NCI-H748 (cell line): ENCODE results near the gene NR5A2.
A peak's percentile ranks its signal among the peaks of the same experiment; 100 is the strongest.

Source experiments
- DNase-seq: peaks from one replicate; lab custom pipeline; 2025; ENCODE audit not compliant: unreplicated experiment; lab: John Stamatoyannopoulos, UW

The NR5A2 gene

DNA sequence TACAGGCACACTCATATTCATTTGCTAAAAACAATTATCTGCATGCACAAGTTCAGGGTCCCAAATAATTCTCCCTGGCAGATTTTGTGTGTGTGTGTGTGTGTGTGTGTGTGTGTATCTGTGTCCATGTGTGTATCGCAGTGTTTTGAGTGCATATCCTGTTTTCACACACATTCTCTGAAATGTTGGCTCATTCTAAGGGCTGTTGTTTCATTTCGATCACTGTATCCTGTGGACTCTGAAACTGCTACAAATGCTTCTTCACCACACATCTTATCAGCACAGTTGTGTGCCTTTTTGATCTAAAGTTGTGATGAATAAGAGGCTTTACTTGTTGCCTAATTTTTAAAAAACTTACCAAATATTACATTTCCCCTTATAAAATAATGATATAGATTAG lies 34.6 kb downstream of the NR5A2 start:
- no peak for DNase-seq

DNA sequence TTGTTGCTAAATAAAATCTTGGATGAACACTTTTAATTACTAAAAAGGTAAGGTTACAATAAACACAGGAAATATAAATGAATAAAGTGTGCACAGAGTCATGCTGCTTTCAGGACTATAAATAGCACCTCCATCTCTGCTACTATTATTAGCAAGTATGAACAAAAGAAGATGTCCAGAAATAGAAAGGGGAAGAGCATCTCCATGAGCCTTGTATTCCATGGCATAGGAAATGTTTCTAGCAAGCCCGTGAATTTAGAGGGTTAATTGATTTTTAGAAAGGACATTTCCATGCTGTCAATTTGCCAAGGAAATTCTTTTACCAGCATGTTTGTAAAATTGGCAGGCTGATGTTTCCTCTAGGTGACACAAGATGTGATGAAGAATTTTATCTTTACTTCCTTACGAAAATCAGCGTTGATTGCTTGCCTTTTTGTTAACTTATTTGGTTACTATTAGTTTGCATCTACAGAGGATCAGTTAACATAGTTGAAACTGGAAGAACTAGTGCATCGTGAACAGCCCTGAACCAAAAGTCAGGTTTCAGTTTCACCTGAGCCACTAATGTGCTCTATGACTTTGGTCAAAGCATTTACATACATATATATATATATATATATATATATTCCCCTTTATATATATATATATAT lies 45.3 kb downstream of the NR5A2 start:
- DNase-seq = no peak

DNA sequence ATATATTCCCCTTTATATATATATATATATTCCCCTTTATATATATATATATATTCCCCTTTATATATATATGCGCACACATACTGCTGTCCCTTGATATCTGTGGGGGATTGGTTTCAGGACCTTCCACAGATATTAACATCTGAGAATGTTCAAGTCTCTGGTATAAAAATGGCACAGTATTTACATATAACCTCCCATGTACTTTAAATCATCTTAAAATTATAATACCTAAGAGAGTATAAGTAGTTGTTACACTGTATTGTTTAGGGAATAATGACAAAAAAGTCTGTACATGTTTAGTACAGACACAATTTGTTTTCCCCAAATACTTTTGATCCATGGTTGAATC lies 45.8 kb downstream of the NR5A2 start:
- DNase-seq = no peak

DNA sequence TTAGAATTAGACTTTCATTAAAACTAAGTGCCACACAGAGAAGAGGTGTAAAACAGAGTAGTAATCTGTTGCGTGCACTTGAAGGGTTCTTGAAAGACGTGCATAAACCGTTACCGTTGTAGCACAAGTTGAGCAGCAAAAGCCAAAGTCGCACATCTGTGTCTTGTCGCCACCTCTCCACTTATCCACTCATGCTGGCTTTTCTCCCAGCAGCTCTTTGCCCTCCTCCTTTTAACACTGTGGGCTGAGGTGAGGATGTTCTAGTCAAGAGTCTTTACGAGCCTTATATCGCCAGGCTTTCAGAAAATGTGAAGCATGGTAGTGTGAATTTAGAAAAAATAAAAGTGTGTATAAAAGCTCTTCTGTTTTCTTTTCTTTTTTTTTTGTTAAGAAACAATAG lies 48.0 kb downstream of the NR5A2 start:
- DNase-seq = no peak

DNA sequence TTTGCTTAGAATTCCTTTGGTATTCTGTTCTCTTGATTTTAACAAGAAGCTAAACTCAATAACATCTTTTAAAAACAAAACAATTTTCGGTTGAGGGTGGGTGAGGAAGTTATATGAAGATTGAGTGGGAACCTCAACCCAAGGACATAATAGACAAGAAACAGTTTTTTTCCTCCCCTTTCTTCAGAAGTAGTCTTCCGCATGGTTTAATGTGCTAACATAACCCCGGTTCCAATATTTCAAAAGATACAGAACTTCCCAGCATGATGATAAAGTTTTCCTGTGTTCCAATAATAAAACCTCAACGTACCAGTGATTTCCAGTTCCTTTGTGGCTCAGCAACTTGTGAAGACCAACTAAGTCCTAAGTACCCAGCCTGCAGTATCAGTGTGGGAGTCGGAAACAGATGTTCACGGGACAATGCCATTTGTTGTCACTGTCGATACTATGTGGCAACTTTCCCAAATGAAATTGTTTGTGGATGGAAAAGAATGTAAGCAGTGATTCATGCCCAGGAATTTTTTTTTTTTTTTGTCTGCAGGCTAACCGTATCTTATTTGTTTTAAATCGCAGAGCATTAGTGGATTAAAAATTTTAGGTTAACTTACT lies 48.5 kb downstream of the NR5A2 start:
- no peak for DNase-seq

DNA sequence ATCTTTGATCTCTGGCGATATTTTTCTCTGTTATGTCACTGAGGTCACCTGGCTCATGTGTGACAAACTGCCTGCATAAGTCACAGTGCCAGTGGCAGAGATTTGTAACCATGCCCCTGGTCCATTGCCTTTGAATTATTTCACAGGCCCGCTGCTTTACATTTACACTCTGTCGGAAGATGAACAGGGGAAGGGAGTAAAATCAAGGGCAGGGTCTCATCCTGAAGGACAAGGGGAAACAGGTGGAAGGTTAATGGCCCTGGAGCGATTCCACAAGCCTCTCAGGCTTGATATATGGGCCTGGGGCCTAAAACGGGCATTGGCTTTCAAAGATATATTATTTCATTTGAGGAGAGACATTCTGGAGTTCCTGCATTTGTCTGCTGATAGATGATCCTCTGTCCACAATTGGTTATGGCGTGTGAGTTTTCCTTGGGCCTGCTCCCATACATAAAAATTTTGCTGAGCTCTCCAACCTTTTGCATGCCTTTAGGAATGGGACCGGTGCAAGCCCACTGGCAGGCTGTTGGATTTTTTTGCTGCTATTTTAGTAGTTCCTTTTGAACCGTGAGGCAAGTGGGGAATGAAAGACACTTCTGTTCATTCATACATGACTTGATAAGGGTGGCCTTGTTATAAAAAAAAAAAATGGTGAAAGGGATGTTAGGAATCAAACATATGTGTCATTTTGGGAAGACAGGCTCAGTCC lies 51.9 kb downstream of the NR5A2 start:
- DNase-seq = no peak

DNA sequence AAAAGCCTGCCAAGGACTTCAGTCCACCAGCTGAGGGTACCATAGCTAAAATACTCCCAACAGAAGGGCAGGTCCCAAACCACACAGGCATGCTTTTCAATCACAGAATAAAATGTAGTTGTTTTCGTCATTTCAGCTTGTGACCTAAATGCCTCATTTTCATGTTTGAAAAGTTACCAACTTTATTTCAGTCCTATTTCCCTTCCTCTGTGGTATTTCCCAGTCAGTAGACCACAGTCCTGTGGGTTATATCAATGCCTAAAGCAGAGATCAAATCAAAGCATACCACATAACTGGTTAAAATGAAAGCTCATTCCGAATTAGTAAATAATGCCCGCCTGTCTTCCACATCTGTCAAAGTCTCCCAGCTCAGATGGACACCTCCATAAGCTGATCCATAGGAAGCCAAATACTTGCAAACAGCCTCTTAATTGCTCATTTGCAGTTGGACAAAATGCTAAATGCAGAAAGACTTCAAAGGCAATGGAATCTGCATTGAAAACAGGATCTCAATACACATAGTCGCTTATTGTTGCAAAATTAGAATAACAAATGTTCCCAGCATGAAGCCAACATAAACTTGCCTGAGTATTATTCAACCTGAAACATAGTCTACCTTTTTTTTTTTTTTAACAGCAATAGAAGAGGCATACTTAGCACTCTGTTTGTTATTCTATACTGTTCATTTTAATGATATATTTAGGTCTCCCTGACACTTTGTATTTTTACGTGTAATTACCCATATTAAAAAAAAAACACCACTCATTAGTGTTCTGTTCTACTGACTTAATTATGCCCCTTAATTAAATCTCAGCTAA lies 53.9 kb downstream of the NR5A2 start:
- DNase-seq = peak; percentile 49

DNA sequence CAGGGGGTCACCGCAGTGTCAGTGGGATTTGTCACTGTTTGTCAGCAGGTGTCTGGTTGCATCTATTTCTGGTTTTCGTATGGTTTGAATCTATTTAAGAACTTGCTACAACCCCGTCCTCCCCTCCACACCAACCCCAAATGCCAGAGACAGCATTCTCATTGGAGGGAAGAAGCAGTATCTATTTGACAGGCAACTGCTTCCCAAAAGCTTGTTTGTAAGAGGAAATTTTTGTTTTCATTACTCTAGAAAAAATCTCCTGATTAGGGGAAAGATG lies 54.4 kb downstream of the NR5A2 start:
- DNase-seq = peak; percentile 36

DNA sequence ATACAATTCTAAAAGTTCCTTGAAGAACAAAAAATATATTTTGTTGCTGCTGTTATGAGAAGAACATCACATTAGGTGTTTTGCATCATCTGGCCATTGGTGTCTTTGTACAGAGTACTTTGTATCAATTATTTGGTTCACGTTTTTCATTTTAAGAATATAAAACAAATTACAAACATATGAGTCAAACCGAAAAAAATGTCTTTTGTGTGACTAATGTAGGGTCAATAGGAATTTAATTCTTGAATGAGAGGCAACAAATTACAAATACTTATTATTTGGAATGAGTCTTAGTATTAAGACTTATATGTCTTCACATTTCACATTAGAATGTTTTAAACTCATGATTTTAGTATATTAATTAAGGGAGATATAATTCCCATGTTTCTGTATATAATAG lies 54.8 kb downstream of the NR5A2 start:
- DNase-seq = no peak

DNA sequence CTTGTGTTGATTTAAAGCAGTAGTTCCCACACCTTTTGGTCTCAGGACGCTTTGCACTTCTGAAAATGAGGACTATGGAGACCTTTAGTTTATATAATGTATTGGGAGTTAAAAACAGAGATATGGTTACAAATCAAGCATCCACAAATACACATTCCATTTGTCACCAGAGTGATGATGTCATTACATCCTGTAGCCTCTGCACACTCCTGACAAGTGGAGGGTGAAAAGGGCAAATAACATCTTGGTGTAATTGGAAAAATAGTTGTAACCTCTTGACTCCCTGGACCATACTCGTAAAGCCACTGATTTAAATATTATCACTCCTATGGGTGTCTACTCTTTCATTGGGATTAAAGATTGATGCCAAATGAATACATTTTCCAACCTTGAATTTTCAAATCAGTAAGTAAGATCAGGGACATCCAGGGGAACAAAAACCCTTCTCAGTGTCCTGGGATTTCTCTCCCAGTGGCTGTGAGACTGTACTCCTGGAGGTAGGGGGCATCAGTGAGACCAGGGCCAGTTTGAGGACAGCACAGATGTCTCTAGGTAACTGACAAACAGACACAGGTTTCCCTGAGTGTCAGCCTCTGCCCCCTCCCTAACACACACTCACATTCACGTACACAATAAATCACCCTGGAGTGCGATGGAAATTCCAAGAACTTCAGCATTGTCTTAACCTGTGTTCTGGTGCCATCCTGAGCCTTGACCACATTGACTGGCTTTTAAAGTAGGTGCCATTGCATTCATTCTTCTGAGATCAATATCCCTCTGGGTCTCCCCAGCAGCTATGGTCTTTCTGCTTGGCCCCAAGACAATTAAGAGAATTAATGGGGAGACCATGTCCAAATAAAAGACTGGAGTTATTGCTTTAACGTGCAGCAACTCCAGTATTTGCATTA lies 63.0 kb downstream of the NR5A2 start:
- peak; percentile 14 for DNase-seq

DNA sequence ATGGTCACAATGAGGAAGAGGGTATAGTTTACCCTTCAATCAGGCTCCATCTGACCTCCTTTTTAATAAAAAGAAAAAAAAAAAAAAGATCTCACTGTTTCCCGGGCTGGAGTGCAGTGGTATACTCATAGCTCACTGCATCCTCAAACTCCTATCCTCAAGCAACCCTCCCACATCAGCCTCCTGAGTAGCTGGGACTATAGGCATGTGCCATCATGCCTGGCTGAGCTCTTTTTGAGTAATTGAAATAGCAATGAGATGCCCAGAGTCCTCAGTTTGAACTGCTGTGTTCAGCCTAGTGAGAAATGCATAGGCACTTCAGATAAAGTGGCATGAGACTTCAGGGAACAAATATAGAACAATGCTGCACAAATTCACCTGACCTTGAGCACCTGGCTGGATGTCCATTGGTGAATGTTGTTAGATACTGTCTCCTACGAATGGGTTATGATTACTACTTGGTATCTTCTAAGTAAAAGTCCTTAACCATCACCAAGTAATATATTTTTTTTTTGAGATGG lies 67.6 kb downstream of the NR5A2 start:
- no peak for DNase-seq

DNA sequence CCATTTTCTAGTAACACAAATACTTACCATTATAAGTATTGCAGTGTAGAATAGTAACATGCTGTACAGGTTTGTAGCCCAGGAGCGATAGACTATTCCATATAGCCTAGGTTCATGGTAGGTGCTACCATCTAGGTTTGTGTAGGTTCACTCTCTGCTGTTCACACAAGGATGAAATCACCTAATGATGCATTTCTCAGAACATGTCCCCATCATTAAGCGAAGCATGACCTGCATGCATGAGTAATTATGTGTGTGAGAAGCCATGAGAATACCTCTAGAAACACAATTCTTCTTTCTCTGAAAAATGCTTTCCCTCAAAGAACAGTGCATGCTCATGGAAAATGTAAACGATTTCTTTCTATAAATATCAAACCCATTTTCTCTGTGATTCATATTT lies 69.3 kb downstream of the NR5A2 start:
- no peak for DNase-seq

DNA sequence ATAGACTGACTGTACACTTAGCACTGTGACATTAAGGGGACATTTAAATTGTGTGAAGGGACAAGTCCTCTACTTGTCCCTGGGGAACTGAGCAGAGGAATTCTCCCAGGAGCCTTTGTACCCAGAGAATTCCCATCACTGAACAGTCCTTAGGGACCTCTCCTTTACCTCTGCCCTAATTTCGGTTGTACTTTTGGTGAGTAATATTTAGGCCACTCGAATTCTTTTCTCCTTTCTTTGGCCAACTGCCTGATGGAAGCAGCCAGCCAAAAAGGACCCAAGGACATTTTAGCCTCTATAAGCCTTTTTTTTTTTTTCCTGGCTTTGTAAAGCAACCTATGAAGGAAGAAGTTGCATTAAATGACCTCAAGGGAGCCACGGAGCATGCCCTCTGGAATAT lies 71.5 kb downstream of the NR5A2 start:
- DNase-seq = no peak

DNA sequence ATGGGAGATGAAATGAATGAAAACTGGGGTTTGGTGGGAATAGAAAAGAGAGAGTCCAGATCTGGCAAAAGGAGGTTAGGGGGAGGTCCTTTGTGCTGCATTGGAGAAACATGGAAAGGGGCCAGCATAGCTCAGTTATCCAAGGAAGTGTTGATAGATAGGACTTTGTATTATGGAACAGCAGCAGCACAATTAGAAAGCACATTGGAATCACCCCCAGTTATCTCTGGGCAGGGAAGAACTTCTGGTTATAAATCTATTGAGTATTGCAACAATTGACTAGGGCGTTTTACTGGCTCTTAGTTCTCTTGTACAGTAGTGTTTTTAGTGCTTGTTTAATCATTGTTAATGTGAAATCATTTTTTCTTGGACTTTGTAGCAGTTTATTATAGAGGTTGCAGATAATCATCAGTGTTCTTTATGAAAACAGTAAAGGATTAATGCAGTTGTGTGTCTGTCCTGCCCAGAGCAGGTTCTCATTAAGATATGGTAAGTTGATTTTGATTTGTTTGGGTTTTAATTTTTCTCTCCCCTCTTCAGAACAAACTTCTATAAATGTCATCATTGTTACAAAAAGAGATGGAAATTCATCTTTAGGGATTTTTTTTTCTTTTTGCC lies 76.6 kb downstream of the NR5A2 start:
- DNase-seq = no peak

DNA sequence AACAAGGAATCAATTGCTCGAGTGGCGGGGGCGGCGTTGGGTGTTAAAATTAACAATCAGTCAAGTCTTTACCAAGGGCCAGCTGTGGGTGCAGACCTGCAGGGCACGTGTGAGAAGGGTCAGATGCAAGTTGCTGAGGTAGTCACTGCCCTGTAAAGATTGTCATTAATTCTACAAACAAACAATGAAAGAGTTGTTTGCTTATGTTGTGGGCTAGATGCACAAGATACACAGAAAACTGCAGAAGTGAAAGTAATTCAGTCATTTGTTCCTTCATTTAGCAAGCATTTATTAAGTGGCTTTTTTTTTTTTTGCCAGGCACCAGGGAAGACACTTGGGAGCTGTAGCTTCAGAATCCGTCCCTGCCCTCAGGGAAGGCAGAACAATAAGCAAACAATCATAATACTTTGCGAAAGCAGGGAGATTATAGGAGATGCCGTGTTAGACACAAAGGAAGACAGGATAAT lies 79.5 kb downstream of the NR5A2 start:
- peak; percentile 46 for DNase-seq

DNA sequence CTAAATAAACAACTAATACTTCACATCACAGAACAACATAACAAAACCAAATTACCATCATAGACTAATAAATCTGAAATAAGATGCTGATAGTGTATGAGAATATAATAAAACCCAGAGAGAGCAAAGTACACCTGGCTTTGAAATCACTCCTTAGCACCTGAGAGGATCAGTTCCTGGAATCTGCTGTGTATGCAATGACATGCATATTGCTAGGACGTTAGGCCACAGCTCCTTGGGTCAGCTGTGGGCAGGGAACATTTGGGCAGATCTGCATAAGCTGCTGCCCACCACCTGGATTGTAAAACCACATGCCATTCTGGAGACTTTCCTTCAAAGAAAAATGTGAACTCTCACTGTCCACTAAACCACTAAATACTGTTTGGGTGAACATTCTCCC lies 81.1 kb downstream of the NR5A2 start:
- DNase-seq = no peak

DNA sequence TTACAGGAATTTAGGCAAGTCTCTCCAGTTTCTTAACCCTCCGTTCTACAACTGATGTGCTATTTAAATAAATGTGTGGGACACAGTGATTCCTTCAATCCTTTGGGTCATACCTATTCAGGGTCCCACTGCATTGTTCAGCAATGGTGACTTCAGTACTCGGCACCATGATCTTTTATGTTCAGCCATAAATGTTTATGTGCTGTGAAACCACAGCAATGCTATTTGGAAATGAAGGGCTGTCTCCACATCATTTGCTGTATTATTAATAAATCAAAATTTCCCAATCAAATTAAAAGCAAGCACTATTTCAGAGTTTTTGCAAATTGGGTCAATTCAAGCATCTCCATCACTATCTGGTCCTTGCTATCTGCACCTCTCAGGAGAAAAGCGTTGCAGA lies 84.8 kb downstream of the NR5A2 start:
- DNase-seq = no peak

DNA sequence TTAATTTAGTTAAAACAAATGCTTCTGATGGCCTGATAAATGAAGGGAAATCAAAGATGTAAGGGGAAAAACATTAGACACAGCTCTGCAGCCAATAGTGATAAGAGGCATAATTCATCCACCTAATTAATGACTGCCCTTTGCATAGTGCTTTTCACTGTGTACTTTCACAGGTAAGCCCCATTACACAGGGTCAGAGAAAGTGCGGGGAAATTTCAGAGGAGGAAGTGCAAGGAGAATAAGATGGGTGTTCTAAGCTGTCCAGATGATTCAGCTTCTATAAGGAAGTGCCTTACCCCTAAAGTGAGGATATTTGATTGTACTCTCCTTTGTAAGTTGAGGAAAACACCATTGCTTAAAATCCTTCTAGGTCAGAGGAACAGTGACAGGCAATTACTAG lies 88.0 kb downstream of the NR5A2 start:
- no peak for DNase-seq

DNA sequence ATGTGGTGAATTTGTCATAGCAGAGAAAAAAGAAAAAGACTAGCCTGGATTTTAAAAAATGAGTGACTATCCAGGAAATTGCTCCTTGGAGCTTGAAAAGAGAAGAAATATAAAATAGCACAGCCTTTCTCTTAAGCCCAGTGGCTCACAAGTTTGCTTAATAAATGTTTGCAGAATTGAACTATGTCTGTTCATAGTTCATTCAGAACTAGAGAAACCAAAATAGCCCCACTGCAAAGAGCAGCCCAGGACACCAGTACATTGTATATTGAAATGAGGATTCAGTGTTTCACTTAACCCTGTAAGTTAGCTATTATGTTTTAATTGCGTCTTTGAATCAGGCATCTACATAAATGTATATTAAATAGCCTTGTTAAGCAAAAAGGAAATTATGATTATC lies 88.8 kb downstream of the NR5A2 start:
- no peak for DNase-seq

DNA sequence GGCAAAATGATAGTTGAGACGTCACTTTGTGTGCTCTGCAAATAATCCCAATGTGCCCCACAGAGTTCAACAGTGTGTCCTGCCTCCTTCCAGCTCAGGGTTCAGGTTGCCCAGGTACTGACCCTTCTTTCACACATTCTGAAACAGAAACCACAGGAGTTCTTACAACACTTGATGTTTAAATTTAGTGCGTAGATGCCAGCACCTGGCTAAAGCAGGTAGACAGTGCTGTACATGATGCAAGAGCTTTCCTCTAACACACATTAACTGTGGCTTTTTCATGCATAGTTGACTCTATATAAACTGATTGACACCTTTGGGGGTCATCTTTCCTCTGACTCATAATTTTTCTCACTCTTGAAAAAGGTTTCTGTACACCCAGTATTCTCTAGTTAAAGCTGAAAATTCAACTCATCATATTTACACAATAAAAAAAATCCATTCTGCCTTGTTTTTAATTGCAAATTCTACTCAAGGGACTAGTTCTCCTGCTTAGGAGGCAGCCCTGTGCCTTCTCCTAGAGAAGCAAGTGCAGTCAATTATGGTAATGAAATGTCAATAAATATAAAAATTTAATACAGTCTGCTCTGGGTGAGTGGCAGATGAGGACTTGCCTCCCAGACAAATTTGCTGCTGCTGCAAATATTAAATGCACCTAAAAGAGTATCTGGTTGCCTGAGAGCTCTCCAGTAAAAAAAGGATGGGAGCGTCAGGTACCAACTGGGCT lies 91.4 kb downstream of the NR5A2 start:
- peak; percentile 51 for DNase-seq
